ENCODE results near the gene SCUBE2. TPM values are rescaled to one million over a fixed set of nuclear protein-coding genes. Genes with fewer than 3 reads are reported as not detected.

Gene SCUBE2
- total and polyA plus RNA-seq, 2 donors: 2.1 to 2.5 TPM

DNA sequence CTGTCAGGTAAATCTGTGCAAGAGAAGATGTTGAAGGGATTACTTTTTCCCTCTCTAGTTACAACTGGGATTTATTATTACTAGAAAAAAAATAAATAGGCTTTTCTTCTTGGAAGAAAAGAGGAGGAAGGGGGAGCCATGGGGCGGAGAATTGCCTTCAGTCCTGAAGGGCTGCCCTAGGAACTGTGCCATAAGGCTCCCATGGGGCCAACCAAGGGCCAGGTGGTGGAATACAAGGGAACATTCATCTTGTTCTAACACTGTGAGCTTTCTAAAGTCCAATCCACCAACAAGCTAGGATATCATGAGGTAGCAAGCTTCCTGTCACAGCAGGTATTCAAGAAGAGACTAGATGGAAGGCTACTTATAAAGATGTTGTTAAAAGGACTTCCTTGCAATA, 62.8 kb downstream of the SCUBE2 start:
- H3K27ac ChIP-seq (ENCODE audit: low read depth in 1 of 2, low read length in 1 of 2): no peak overlapping the region
- no peaks in the 10 kb centered on the region for H3K36me3 ChIP-seq (ENCODE audit: control insufficient read depth in 2 of 2, insufficient read depth in 2 of 2, low read length in 1 of 2)
- DNase-seq (ENCODE audit: low read depth in 6 of 9, low spot score in 9 of 9): no peak
- H3K27me3 ChIP-seq (ENCODE audit: control insufficient read depth in 2 of 2, insufficient read depth in 1 of 2, low read length in 1 of 2): no peaks in the 10 kb centered on the region
- H3K9me3 ChIP-seq (ENCODE audit: control insufficient read depth in 2 of 2, insufficient read depth in 1 of 2, low read length in 1 of 2): no peaks in the 10 kb centered on the region
- WGBS: 100% methylated on average over 1 of the region's 1 CpG
- H3K4me3 ChIP-seq (ENCODE audit: low read length in 2 of 2): no peak overlapping the region
- H3K4me1 ChIP-seq (ENCODE audit: control insufficient read depth in 2 of 2, insufficient read depth in 2 of 2, low read length in 2 of 2): no peaks in the 10 kb centered on the region

DNA sequence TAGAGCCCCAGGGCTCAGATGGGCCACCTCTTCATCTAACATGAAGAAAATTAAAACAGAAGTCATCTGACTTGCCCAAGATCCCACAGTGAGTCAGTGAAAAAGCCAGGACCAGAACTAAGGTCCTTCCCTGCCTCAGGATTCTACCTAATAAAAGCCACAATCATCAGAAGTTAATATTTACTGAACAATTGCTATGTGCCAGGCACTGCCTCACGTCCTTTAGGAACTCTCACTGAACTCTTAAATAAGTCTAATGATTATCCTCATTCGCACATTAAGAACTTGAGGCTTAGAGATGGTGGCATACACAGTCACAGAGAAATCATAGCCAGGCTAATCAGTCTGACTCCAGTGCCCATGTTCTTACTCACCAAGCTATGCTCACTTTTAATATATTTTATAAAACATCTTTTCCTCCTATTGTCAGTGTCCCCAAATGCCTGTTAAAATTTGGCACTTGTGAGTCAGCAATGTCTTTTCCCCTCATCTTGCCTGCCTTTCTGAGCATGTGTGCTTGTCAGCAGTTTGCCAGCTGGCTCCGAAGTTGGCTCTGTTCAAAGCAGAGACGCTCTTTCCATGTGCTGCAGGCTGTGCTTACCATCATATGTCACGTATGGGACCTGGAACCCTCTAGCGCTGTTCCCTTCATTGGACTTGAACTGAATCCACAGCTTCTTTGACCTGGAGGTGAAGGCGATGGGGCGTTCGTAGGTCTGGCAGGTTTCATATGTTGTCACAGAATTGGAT, 66.1 kb downstream of the SCUBE2 start:
- no peak for DNase-seq (ENCODE audit: low read depth in 6 of 9, low spot score in 9 of 9)
- H3K4me1 ChIP-seq (ENCODE audit: control insufficient read depth in 2 of 2, insufficient read depth in 2 of 2, low read length in 2 of 2): no peaks in the 10 kb centered on the region
- WGBS: 94% methylated on average over 9 of the region's 9 CpGs

DNA sequence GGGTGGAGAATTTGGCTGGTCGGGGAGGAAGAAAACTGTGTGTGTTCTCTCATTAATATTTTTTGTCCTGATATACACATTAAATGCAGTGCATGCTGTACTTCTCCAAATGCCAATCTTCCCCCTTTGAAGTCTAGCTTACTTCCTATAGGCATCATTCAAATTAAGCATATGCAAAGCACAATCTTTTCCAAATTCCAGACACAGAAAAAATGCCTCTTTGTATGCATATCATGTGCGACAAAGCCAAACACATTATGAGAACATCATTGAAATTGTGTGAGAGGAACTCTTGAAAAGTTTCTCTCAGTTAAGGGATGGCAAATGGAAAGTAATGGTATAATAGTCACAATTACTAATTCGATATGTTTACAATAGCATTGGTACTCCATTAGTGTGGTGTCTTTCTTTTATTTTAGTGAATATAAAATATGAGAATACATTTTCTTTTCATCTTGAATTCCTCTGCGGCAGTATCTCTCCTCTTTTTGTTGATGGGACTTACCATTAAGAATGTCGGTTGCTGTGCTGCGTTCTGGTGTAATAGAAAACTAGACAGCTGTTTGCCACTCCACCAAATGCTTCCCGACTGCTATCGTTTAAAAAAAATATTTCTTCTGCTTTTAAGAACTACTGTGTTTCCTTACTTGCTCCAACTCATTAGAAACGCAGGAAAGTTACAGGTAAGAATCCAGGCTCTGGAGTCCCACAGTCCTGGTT, 68.3 kb downstream of the SCUBE2 start:
- H3K27ac ChIP-seq (ENCODE audit: low read depth in 1 of 2, low read length in 1 of 2): no peak overlapping the region
- 89% methylated on average over 9 of the region's 9 CpGs for WGBS
- no peaks in the 10 kb centered on the region for H3K27me3 ChIP-seq (ENCODE audit: control insufficient read depth in 2 of 2, insufficient read depth in 1 of 2, low read length in 1 of 2)

More for the DNA sequence above, 66.1 kb downstream of the SCUBE2 start:
- Histone ChIP-seq H3K36me3 (ENCODE audit: control insufficient read depth in 2 of 2, insufficient read depth in 2 of 2, low read length in 1 of 2) (no peaks in the 10 kb centered on the region), H3K27me3 (ENCODE audit: control insufficient read depth in 2 of 2, insufficient read depth in 1 of 2, low read length in 1 of 2) (no peaks in the 10 kb centered on the region), H3K4me3 (ENCODE audit: low read length in 2 of 2) (no peak overlapping the region), H3K27ac (ENCODE audit: low read depth in 1 of 2, low read length in 1 of 2) (no peak overlapping the region), H3K9me3 (ENCODE audit: control insufficient read depth in 2 of 2, insufficient read depth in 1 of 2, low read length in 1 of 2) (no peaks in the 10 kb centered on the region)

DNA sequence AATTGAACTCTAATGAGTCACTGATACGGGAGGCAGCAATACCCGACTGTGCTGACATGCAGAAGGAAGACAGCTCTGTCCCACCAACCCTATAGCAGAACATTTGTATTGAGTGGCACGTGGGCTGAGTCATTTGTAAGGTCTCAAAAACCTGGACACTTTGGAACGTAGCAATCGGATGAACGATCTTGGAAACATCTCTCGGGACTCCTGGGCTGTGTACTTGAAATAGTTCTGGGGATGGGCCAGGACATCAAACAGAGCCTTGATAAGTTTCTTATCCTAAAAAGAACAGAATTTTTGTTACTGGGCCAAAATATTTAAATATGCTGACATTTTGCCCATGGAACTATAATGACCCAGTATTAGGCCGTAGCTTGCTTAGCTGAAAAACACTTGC, 70.5 kb downstream of the SCUBE2 start:
- Histone ChIP-seq H3K4me3 (ENCODE audit: low read length in 2 of 2) (no peak overlapping the region), H3K27me3 (ENCODE audit: control insufficient read depth in 2 of 2, insufficient read depth in 1 of 2, low read length in 1 of 2) (no peaks in the 10 kb centered on the region), H3K27ac (ENCODE audit: low read depth in 1 of 2, low read length in 1 of 2) (no peak overlapping the region), H3K9me3 (ENCODE audit: control insufficient read depth in 2 of 2, insufficient read depth in 1 of 2, low read length in 1 of 2) (no peaks in the 10 kb centered on the region), H3K36me3 (ENCODE audit: control insufficient read depth in 2 of 2, insufficient read depth in 2 of 2, low read length in 1 of 2) (no peaks in the 10 kb centered on the region), H3K4me1 (ENCODE audit: control insufficient read depth in 2 of 2, insufficient read depth in 2 of 2, low read length in 2 of 2) (no peaks in the 10 kb centered on the region)
- DNase-seq (ENCODE audit: low read depth in 6 of 9, low spot score in 9 of 9): no peak
- WGBS: 94% methylated on average over 8 of the region's 8 CpGs

More for the DNA sequence above, 68.3 kb downstream of the SCUBE2 start:
- no peaks in the 10 kb centered on the region for H3K36me3 ChIP-seq (ENCODE audit: control insufficient read depth in 2 of 2, insufficient read depth in 2 of 2, low read length in 1 of 2)
- H3K9me3 ChIP-seq (ENCODE audit: control insufficient read depth in 2 of 2, insufficient read depth in 1 of 2, low read length in 1 of 2): no peaks in the 10 kb centered on the region
- H3K4me1 ChIP-seq (ENCODE audit: control insufficient read depth in 2 of 2, insufficient read depth in 2 of 2, low read length in 2 of 2): no peaks in the 10 kb centered on the region
- DNase-seq (ENCODE audit: low read depth in 6 of 9, low spot score in 9 of 9): no peak
- H3K4me3 ChIP-seq (ENCODE audit: low read length in 2 of 2): no peak overlapping the region

DNA sequence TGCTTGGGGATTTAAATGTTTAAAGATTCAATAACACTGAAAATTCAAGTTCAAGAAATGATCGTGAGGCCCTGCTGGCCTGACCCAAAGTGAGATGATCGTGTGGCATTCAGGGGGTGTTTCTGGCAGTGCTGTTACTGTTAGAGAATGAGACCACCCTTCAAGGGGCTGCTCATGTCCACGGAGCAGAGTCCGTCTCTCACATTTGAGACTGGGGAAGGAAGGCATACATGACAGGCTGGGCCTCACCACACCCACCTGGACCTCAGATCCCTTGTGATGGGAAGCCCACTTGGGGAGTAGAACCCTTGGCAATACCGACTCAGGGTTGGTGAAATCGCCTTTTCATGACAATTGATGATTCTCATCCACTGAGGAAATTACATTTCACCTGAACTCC, 71.5 kb downstream of the SCUBE2 start:
- WGBS: 97% methylated on average over 6 of the region's 6 CpGs
- DNase-seq (ENCODE audit: low read depth in 6 of 9, low spot score in 9 of 9): no peak
- Histone ChIP-seq H3K4me3 (ENCODE audit: low read length in 2 of 2) (no peak overlapping the region), H3K4me1 (ENCODE audit: control insufficient read depth in 2 of 2, insufficient read depth in 2 of 2, low read length in 2 of 2) (no peaks in the 10 kb centered on the region), H3K27me3 (ENCODE audit: control insufficient read depth in 2 of 2, insufficient read depth in 1 of 2, low read length in 1 of 2) (no peaks in the 10 kb centered on the region), H3K36me3 (ENCODE audit: control insufficient read depth in 2 of 2, insufficient read depth in 2 of 2, low read length in 1 of 2) (no peaks in the 10 kb centered on the region), H3K9me3 (ENCODE audit: control insufficient read depth in 2 of 2, insufficient read depth in 1 of 2, low read length in 1 of 2) (no peaks in the 10 kb centered on the region), H3K27ac (ENCODE audit: low read depth in 1 of 2, low read length in 1 of 2) (no peak overlapping the region)

DNA sequence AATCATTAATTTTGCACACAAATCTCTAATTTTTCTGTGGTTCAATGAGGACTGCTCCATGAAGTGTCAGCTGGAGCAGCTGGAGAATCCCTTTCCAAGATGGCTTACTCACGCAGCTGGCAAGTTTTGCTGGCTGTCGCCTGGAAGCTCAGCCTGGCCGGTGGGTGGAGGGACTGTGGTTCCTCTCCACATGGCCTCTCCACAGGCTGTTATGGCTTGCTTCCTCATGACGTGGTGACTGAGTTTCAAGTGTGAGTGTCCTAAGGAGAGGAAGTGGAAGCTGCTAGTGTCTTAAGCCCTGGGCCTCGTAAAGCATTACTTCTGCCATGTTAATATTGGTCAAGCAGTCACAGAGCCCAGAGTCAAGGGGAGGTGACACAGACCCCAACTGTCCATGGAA, 73.6 kb downstream of the SCUBE2 start:
- Histone ChIP-seq H3K4me1 (ENCODE audit: control insufficient read depth in 2 of 2, insufficient read depth in 2 of 2, low read length in 2 of 2) (no peaks in the 10 kb centered on the region), H3K27me3 (ENCODE audit: control insufficient read depth in 2 of 2, insufficient read depth in 1 of 2, low read length in 1 of 2) (no peaks in the 10 kb centered on the region), H3K27ac (ENCODE audit: low read depth in 1 of 2, low read length in 1 of 2) (no peak overlapping the region), H3K9me3 (ENCODE audit: control insufficient read depth in 2 of 2, insufficient read depth in 1 of 2, low read length in 1 of 2) (no peaks in the 10 kb centered on the region), H3K4me3 (ENCODE audit: low read length in 2 of 2) (no peak overlapping the region), H3K36me3 (ENCODE audit: control insufficient read depth in 2 of 2, insufficient read depth in 2 of 2, low read length in 1 of 2) (no peaks in the 10 kb centered on the region)
- peak in 1 of 9 donors; percentile 23 for DNase-seq (ENCODE audit: low read depth in 6 of 9, low spot score in 9 of 9)
- 81% methylated on average over 5 of the region's 5 CpGs for WGBS

DNA sequence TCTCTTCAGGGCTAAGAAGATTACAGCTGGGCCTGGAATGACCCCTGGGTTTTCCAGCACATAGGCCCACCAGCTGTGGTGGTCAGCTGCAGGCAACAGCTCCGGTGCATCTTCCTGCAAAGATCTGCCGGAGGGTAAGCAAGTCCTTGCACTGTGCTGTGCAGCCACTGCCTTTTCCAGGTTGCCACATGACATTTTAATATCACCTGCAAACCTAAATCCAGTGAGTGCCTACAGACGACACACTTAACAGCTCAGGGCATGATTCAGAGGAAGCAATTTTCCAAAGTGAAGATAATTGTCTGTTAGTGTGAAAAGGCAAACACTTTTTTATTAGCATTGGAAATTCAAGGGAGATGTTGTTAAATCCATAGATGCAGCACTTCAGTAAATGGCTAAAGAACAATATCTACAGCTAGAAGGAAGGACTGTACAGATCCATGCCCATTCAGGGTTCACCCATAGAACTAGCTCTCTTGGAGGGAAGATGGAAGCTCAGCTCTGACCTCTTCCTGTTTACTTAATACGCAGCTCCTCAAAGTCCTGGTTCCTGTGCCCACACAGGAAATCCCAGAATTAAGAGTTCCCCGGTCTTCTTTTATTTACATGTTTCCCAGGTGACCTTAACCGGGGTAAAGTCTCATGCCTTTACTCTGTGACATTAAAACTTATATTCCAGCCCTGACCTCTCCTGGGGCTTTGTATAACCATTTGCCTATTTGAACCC, 74.3 kb downstream of the SCUBE2 start:
- WGBS: 62% methylated on average over 6 of the region's 6 CpGs
- Histone ChIP-seq H3K36me3 (ENCODE audit: control insufficient read depth in 2 of 2, insufficient read depth in 2 of 2, low read length in 1 of 2) (no peaks in the 10 kb centered on the region), H3K27ac (ENCODE audit: low read depth in 1 of 2, low read length in 1 of 2) (no peak overlapping the region)

DNA sequence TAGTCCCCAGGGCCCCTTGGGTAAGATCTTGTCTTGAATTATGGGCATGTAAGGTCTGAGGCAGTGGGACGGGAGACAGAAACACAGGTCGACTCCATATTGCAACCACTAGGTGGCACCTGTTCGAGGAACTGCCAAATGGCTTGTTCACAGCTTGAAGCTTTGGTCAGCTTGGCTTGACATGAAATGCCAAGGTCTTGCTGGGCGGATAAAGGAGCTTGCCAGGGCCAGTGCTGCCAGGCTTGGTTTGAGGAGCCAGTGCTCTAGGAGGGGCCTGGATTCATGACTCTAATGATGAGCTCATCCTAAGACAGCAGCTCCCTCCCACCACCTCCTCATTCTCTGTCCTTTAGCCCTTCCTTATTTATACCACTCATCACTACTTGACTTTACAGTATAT, 75.7 kb downstream of the SCUBE2 start:
- Histone ChIP-seq H3K27me3 (ENCODE audit: control insufficient read depth in 2 of 2, insufficient read depth in 1 of 2, low read length in 1 of 2) (no peaks in the 10 kb centered on the region), H3K4me1 (ENCODE audit: control insufficient read depth in 2 of 2, insufficient read depth in 2 of 2, low read length in 2 of 2) (no peaks in the 10 kb centered on the region), H3K36me3 (ENCODE audit: control insufficient read depth in 2 of 2, insufficient read depth in 2 of 2, low read length in 1 of 2) (no peaks in the 10 kb centered on the region), H3K4me3 (ENCODE audit: low read length in 2 of 2) (no peak overlapping the region), H3K9me3 (ENCODE audit: control insufficient read depth in 2 of 2, insufficient read depth in 1 of 2, low read length in 1 of 2) (no peaks in the 10 kb centered on the region), H3K27ac (ENCODE audit: low read depth in 1 of 2, low read length in 1 of 2) (no peak overlapping the region)
- WGBS: 28% methylated on average over 4 of the region's 4 CpGs
- peak in 7 of 9 donors; percentile 34 to 78 (median 51) for DNase-seq (ENCODE audit: low read depth in 6 of 9, low spot score in 9 of 9)

More for the DNA sequence above, 74.3 kb downstream of the SCUBE2 start:
- Histone ChIP-seq H3K4me1 (ENCODE audit: control insufficient read depth in 2 of 2, insufficient read depth in 2 of 2, low read length in 2 of 2) (no peaks in the 10 kb centered on the region), H3K9me3 (ENCODE audit: control insufficient read depth in 2 of 2, insufficient read depth in 1 of 2, low read length in 1 of 2) (no peaks in the 10 kb centered on the region), H3K27me3 (ENCODE audit: control insufficient read depth in 2 of 2, insufficient read depth in 1 of 2, low read length in 1 of 2) (no peaks in the 10 kb centered on the region), H3K4me3 (ENCODE audit: low read length in 2 of 2) (no peak overlapping the region)
- DNase-seq (ENCODE audit: low read depth in 6 of 9, low spot score in 9 of 9): no peak

DNA sequence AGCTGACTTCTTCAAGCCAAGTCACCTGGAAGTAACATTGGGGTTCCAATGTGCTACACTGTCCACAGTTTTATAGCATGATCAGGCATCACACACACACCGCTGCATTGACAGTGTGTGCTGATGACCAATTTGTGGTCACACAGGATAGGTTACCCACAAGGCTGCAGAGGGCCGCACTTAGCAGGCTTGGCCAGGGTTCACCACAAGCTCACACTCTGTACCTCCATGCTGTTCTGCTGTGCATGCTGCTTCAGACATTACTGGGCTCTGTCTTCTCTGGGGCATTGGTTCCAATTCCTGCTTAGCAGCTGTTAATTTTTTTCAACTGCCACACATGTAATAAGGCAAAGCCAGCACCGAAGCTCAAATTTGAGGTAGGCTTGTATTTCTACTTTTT, 76.6 kb downstream of the SCUBE2 start:
- no peak overlapping the region for H3K27ac ChIP-seq (ENCODE audit: low read depth in 1 of 2, low read length in 1 of 2)
- no peaks in the 10 kb centered on the region for H3K36me3 ChIP-seq (ENCODE audit: control insufficient read depth in 2 of 2, insufficient read depth in 2 of 2, low read length in 1 of 2)
- no peaks in the 10 kb centered on the region for H3K4me1 ChIP-seq (ENCODE audit: control insufficient read depth in 2 of 2, insufficient read depth in 2 of 2, low read length in 2 of 2)
- no peak overlapping the region for H3K4me3 ChIP-seq (ENCODE audit: low read length in 2 of 2)
- DNase-seq (ENCODE audit: low read depth in 6 of 9, low spot score in 9 of 9): no peak
- WGBS: 98% methylated on average over 3 of the region's 3 CpGs
- no peaks in the 10 kb centered on the region for H3K9me3 ChIP-seq (ENCODE audit: control insufficient read depth in 2 of 2, insufficient read depth in 1 of 2, low read length in 1 of 2)
- H3K27me3 ChIP-seq (ENCODE audit: control insufficient read depth in 2 of 2, insufficient read depth in 1 of 2, low read length in 1 of 2): no peaks in the 10 kb centered on the region

All from thymus (tissue), 11 donors.